ENCODE data around the gene B3GALT5. TPM values are rescaled to one million over a fixed set of nuclear protein-coding genes. Genes with fewer than 3 reads are reported as not detected.

The B3GALT5 gene
- polyA plus RNA-seq, 3 donors: not detected

- H3K9me3 Mint-ChIP-seq: peaks cover 0 to 14% (median 2%) of the 10 kb centered on the region in 7 donors
- Histone ChIP-seq H3K4me3 (replicated peaks in 1 of 3; ENCODE audit: low read depth in 2 of 3, low read length in 3 of 3) (no peak overlapping the region), H3K79me2 (ENCODE audit: insufficient read depth, low read length) (no peaks in the 10 kb centered on the region), H3K27me3 (ENCODE audit: control insufficient read depth in 2 of 2, insufficient read depth in 2 of 2, low read length in 2 of 2) (no peaks in the 10 kb centered on the region), H3K36me3 (replicated peaks in 1 of 2; ENCODE audit: control insufficient read depth in 1 of 2, insufficient read depth in 2 of 2, low read length in 2 of 2) (no peaks in the 10 kb centered on the region), H3K4me1 (ENCODE audit: control insufficient read depth in 1 of 2, insufficient read depth in 2 of 2, low read length in 2 of 2) (no peaks in the 10 kb centered on the region), H3K9ac (ENCODE audit: insufficient read depth, low read length, poor library complexity, severe bottlenecking) (no peak overlapping the region), H3K4me2 (replicated peaks; ENCODE audit: extremely low read depth, low read length, poor library complexity, severe bottlenecking) (no peak overlapping the region), H4K20me1 (ENCODE audit: insufficient read depth, low read length) (no peaks in the 10 kb centered on the region), H3K9me3 (replicated peaks in 1 of 2; ENCODE audit: control insufficient read depth in 1 of 2, insufficient read depth in 1 of 2, low read length in 2 of 2) (no peaks in the 10 kb centered on the region), H2AFZ (ENCODE audit: insufficient read depth, low read depth, low read length, poor library complexity, severe bottlenecking) (no peak overlapping the region), H3K27ac (ENCODE audit: low read depth in 1 of 2, low read length in 2 of 2) (no peak overlapping the region)
- intact Hi-C loops (cut with micrococcal nuclease): no loop called here
- peaks cover 0 to 7% (median 6%) of the 10 kb centered on the region in 3 donors for H3K27me3 Mint-ChIP-seq (ENCODE audit: low read depth in 3 of 3)
- no peaks in the 10 kb centered on the region for H3K36me3 Mint-ChIP-seq
- no peak overlapping the region for H3K27ac Mint-ChIP-seq
- WGBS (ENCODE audit: insufficient coverage): 90% methylated on average over 10 of the region's 16 CpGs
- no peak for DNase-seq
- TF ChIP-seq, protein P1, sequence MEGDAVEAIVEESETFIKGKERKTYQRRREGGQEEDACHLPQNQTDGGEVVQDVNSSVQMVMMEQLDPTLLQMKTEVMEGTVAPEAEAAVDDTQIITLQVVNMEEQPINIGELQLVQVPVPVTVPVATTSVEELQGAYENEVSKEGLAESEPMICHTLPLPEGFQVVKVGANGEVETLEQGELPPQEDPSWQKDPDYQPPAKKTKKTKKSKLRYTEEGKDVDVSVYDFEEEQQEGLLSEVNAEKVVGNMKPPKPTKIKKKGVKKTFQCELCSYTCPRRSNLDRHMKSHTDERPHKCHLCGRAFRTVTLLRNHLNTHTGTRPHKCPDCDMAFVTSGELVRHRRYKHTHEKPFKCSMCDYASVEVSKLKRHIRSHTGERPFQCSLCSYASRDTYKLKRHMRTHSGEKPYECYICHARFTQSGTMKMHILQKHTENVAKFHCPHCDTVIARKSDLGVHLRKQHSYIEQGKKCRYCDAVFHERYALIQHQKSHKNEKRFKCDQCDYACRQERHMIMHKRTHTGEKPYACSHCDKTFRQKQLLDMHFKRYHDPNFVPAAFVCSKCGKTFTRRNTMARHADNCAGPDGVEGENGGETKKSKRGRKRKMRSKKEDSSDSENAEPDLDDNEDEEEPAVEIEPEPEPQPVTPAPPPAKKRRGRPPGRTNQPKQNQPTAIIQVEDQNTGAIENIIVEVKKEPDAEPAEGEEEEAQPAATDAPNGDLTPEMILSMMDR (IDR thresholded peaks at IDR 0.05): no peak
- H3K4me1 Mint-ChIP-seq: peaks cover 2% of the 10 kb centered on the region
- no peak overlapping the region for H3K4me3 Mint-ChIP-seq
Observed at GRCh38 chr21:39579734-39580332, 32.9 kb upstream of the B3GALT5 start.

DNA sequence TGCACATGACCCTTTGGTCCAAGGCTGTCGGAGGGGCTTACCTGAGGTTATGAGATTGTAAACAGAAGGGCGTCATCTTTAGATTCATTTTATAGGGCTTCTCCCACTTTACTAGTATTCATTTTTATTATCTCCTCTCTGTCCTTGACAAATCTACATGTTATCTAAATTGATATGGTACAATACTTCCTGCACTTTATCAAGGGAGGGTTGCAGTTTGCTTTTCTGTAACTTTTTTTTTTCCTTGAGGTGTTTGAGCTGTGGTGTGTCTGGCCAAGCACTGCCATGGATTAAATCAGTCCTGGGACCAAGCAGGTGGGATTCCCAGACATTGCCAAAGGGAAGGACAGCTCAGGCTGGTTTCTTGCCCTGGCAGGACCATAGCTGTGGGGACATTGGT lies 32.0 kb upstream of the B3GALT5 start:
- Mint-ChIP-seq H3K27me3 (ENCODE audit: low read depth in 3 of 3) (peaks cover 0 to 10% (median 6%) of the 10 kb centered on the region in 3 donors), H3K9me3 (peaks cover 0 to 14% (median 3%) of the 10 kb centered on the region in 7 donors), H3K36me3 (no peaks in the 10 kb centered on the region), H3K4me1 (peaks cover 2% of the 10 kb centered on the region), H3K4me3 (no peak overlapping the region), H3K27ac (no peak overlapping the region)
- Histone ChIP-seq H3K27me3 (ENCODE audit: control insufficient read depth in 2 of 2, insufficient read depth in 2 of 2, low read length in 2 of 2) (no peaks in the 10 kb centered on the region), H3K79me2 (ENCODE audit: insufficient read depth, low read length) (no peaks in the 10 kb centered on the region), H3K27ac (ENCODE audit: low read depth in 1 of 2, low read length in 2 of 2) (no peak overlapping the region), H3K9me3 (replicated peaks in 1 of 2; ENCODE audit: control insufficient read depth in 1 of 2, insufficient read depth in 1 of 2, low read length in 2 of 2) (no peaks in the 10 kb centered on the region), H3K9ac (ENCODE audit: insufficient read depth, low read length, poor library complexity, severe bottlenecking) (no peak overlapping the region), H3K36me3 (replicated peaks in 1 of 2; ENCODE audit: control insufficient read depth in 1 of 2, insufficient read depth in 2 of 2, low read length in 2 of 2) (no peaks in the 10 kb centered on the region), H3K4me3 (replicated peaks in 1 of 3; ENCODE audit: low read depth in 2 of 3, low read length in 3 of 3) (no peak overlapping the region), H3K4me2 (replicated peaks; ENCODE audit: extremely low read depth, low read length, poor library complexity, severe bottlenecking) (no peak overlapping the region), H4K20me1 (ENCODE audit: insufficient read depth, low read length) (no peaks in the 10 kb centered on the region), H2AFZ (ENCODE audit: insufficient read depth, low read depth, low read length, poor library complexity, severe bottlenecking) (no peak overlapping the region), H3K4me1 (ENCODE audit: control insufficient read depth in 1 of 2, insufficient read depth in 2 of 2, low read length in 2 of 2) (no peaks in the 10 kb centered on the region)
- no peak for DNase-seq
- intact Hi-C loops (cut with micrococcal nuclease): no loop called here
- TF ChIP-seq, protein P1 (IDR thresholded peaks at IDR 0.05): no peak
- no CpG with 5 or more reads among the region's 2 CpGs for WGBS (ENCODE audit: insufficient coverage)
